Spleen (tissue), 7 donors: Measurements from ENCODE around the gene CAPSL.

Experiments
- POLR2A ChIP-seq, 3 donors: fragments of 450-650 bp; IDR thresholded peaks; one replicate each; pipeline ENCODE4 v1.5.1; 2017; ENCODE audit warnings: antibody characterized with exemption in 3 of 3, mild to moderate bottlenecking in 1 of 3
- POLR2AphosphoS5 ChIP-seq, 3 donors: sonication (generic); formaldehyde crosslinking; IDR thresholded peaks; one replicate each; pipeline ENCODE4 v1.5.1; 2017; ENCODE audit warnings: antibody characterized with exemption in 3 of 3
- TF ChIP-seq, protein P1 (sequence below), 11 experiments: fragments of 200-600 bp in 7 of 11; fragments of 450-650 bp in 4 of 11; sonication (generic) in 4 of 11; IDR thresholded peaks in 8 of 11; conservative IDR thresholded peaks in 3 of 11; 1 replicate in 7 of 11; 2 replicates in 4 of 11; pipeline versions ENCODE4 v1.4.0 to v1.8.0; 2016 to 2021; ENCODE audit warnings: antibody characterized with exemption in 11 of 11, inconsistent platforms in 4 of 11, mild to moderate bottlenecking in 1 of 11
- donor health status: DM: no; HTN: no; CAD: no; lungs with moderate emphysema.
- donor health status: DM: no; HTN: no; CAD: no.
- donor health status: DM: no; HTN: no; CAD: no.

DNA sequence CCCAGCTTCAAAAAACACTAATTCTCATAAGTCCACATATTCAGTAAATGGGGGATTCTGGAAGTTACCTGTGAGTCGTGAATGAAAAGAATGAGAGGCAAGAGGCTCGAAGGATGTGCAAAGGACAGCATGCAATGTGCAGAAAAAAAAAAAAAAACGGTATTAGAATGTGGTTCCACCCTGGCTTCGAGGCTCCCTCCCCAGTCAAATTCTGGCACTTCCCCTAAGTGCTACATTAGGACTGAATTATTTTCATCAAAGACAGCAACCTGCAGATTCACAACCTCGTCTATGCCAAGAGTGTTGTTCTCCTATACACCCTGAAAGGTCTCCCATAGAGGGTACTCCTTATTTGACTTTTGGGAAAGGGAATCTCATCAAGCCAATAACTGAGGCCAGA, 16.5 kb downstream of the CAPSL start:
- TF ChIP-seq POLR2AphosphoS5 (IDR thresholded peaks at IDR 0.05) = no peak
- TF ChIP-seq, protein P1, sequence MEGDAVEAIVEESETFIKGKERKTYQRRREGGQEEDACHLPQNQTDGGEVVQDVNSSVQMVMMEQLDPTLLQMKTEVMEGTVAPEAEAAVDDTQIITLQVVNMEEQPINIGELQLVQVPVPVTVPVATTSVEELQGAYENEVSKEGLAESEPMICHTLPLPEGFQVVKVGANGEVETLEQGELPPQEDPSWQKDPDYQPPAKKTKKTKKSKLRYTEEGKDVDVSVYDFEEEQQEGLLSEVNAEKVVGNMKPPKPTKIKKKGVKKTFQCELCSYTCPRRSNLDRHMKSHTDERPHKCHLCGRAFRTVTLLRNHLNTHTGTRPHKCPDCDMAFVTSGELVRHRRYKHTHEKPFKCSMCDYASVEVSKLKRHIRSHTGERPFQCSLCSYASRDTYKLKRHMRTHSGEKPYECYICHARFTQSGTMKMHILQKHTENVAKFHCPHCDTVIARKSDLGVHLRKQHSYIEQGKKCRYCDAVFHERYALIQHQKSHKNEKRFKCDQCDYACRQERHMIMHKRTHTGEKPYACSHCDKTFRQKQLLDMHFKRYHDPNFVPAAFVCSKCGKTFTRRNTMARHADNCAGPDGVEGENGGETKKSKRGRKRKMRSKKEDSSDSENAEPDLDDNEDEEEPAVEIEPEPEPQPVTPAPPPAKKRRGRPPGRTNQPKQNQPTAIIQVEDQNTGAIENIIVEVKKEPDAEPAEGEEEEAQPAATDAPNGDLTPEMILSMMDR (IDR thresholded peaks at IDR 0.05 in 8 of 11, conservative IDR thresholded peaks at IDR 0.05 in 3 of 11) = no peak
- no peak for TF ChIP-seq POLR2A (IDR thresholded peaks at IDR 0.05)
